T-helper 1 cell treated with Interleukin-12 subunit alpha and Interleukin-12 subunit beta and Interleukin-4 antibody, amounts not matched to agents 30 μg/mL and 1 μg/mL, for 36 hours (primary cell): ENCODE measurements around the gene CPE.

ENCODE experiments used
- H3K27ac Mint-ChIP-seq: one replicate; pipeline ENCODE4 v1.8.0; 2021; ENCODE audit warnings: mild to moderate bottlenecking, mixed read lengths
- H3K27me3 Mint-ChIP-seq: one replicate; pipeline ENCODE4 v1.8.0; 2021; ENCODE audit warnings: low read depth, mixed read lengths
- H3K36me3 Mint-ChIP-seq: one replicate; pipeline ENCODE4 v1.8.0; 2021; ENCODE audit warnings: low read depth, mixed read lengths
- H3K4me1 Mint-ChIP-seq: one replicate; pipeline ENCODE4 v1.8.0; 2021; ENCODE audit warnings: low read depth, mixed read lengths
- H3K4me3 Mint-ChIP-seq: one replicate; pipeline ENCODE4 v1.8.0; 2021; ENCODE audit warnings: mild to moderate bottlenecking, moderate library complexity, mixed read lengths
- H3K9me3 Mint-ChIP-seq: one replicate; pipeline ENCODE4 v1.8.0; 2021; ENCODE audit warnings: mixed read lengths

The CPE gene

DNA sequence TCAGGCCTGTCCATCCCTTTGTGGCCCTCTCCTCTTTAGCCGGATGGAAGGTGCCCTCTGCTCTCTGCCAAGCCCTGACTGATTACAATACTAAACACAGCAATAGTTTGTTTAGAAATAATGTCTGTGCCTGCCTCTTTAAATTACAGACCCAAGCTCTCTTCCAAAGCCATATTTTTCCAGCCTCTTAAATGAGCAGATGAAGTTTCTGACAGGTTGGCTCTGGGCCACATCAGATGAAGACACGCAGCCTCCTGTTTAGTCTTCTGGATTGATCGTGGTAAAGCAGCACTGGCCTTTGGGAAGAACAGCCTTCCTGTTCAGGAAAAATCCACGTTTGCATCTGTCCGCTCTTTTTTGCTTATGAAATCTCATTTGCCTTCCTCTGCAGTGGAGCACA, 133.6 kb downstream of the CPE start:
- no peaks in the 10 kb centered on the region for H3K9me3 Mint-ChIP-seq
- H3K27me3 Mint-ChIP-seq: no peaks in the 10 kb centered on the region
- H3K27ac Mint-ChIP-seq: no peak overlapping the region
- H3K4me3 Mint-ChIP-seq: no peak overlapping the region
- no peaks in the 10 kb centered on the region for H3K4me1 Mint-ChIP-seq
- H3K36me3 Mint-ChIP-seq: no peaks in the 10 kb centered on the region

DNA sequence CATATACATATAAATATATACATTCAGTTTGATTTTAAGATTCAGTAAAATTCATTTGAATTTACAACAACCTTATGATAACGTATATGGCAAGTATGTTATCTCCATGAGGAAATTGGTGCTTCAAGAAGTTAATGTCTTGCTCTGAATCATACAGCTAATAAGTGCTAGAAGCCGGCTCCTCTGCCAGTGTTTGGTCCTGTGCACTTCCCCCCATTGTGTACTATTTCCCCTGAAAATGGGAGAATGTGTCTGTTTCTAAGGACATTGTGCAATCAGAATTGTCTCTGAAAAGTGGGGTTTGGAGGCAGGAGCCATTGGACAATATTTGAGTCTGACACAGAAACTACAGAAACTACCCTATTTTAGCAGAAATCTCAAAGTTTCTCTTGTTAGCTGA, 135.9 kb downstream of the CPE start:
- Mint-ChIP-seq H3K4me3 (no peak overlapping the region), H3K4me1 (no peaks in the 10 kb centered on the region), H3K27ac (no peak overlapping the region), H3K36me3 (no peaks in the 10 kb centered on the region), H3K27me3 (no peaks in the 10 kb centered on the region), H3K9me3 (no peaks in the 10 kb centered on the region)

DNA sequence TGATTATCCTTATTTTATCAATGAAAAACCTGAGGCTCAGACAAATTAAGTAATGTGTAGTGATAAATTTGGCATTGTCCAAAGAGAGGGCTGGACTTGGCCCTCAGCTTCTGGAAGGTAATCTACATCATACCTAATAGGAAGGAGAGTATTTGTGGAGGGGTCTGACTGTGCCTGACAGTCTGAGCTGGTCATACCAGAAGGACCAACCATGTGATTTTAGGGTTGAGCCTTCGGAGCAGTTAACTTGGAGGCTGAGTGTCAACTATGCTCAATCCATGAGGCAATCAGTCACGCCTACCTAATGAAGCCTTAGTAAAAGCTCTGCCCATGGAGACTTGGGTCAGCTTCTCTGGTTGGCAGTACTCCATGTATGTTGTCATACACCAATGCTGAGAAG, 136.4 kb downstream of the CPE start:
- H3K4me3 Mint-ChIP-seq: no peak overlapping the region
- H3K9me3 Mint-ChIP-seq: no peaks in the 10 kb centered on the region
- no peaks in the 10 kb centered on the region for H3K27me3 Mint-ChIP-seq

DNA sequence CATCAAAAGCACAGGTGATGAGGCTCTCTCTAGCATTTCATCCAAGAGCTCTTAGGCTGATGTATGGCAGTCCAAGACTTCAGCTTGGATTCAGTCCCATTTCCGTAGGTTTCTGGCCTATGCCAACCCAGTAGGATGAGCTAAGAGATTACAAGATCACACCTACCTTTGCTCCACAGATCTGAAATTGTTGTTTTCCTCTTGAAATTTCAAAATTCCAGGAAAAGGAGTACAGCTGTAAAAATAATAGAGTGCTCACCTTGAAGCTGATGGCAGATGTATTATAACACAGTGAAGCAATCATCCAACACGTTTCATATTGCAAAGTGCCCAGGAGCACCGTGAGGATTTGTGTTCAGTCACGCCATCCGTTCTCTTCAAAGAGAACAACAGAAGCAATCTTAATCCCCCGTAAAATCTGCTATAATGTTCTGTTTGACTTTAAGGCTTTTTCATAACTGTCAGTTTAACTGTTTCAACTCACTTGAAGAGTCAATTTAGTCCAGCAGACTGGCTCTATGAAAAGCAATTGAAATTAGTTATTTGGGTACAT, 137.5 kb downstream of the CPE start:
- H3K4me1 Mint-ChIP-seq: no peaks in the 10 kb centered on the region
- no peak overlapping the region for H3K4me3 Mint-ChIP-seq
- H3K36me3 Mint-ChIP-seq: no peaks in the 10 kb centered on the region
- no peaks in the 10 kb centered on the region for H3K9me3 Mint-ChIP-seq
- H3K27me3 Mint-ChIP-seq: no peaks in the 10 kb centered on the region
- no peak overlapping the region for H3K27ac Mint-ChIP-seq

More for the DNA sequence above, 136.4 kb downstream of the CPE start:
- no peaks in the 10 kb centered on the region for H3K4me1 Mint-ChIP-seq
- no peaks in the 10 kb centered on the region for H3K36me3 Mint-ChIP-seq
- H3K27ac Mint-ChIP-seq: no peak overlapping the region

DNA sequence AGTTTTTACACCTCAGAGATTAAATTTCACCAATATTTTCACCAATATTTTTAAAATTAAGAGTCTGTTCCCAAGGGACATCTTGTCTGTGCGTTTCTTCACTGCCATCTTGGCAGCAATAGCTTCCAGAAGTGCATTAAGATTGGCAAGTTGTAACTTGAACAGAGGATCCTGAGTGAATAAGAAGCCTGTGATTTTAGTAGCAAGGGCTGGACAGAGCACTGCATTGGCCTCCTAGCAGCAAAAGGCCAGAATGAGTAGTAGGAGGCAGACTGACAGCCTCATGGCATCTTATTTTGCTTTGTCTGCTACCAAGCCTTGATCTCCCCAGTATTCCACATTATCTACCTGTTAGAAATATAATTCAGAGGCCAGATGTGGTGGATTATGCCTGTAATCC, 138.4 kb downstream of the CPE start:
- Mint-ChIP-seq H3K36me3 (no peaks in the 10 kb centered on the region), H3K27me3 (no peaks in the 10 kb centered on the region), H3K4me1 (no peaks in the 10 kb centered on the region), H3K9me3 (no peaks in the 10 kb centered on the region), H3K4me3 (no peak overlapping the region), H3K27ac (no peak overlapping the region)

DNA sequence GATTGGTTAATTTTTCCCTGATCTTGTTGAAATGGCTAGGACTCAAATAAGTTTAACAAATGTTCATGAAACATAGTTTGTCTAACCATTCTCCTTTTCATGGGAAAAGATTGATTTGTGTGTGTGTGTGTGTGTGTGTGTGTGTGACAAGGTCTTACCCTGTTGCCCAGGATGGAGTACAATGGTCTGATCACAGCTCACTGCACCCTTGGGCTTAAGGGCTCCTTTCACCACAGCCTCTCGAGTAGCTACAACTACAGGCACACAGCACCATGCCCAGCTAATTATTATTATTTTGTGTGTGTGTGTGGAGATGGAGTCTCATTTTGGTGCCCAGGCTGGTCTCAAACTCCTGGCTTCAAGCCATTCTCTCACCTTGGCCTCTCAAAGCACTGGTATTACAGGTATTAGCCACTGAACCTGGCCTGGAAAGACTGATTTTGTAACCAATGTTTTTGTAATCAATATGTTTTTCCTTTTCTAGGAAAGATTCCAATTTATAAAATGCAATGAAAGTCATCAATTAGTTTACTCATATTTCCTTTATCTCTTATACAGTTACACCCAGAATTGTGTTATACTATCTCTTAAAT, 139.3 kb downstream of the CPE start:
- no peak overlapping the region for H3K4me3 Mint-ChIP-seq
- no peaks in the 10 kb centered on the region for H3K36me3 Mint-ChIP-seq
- H3K27ac Mint-ChIP-seq: no peak overlapping the region
- no peaks in the 10 kb centered on the region for H3K4me1 Mint-ChIP-seq
- no peaks in the 10 kb centered on the region for H3K9me3 Mint-ChIP-seq
- H3K27me3 Mint-ChIP-seq: no peaks in the 10 kb centered on the region

DNA sequence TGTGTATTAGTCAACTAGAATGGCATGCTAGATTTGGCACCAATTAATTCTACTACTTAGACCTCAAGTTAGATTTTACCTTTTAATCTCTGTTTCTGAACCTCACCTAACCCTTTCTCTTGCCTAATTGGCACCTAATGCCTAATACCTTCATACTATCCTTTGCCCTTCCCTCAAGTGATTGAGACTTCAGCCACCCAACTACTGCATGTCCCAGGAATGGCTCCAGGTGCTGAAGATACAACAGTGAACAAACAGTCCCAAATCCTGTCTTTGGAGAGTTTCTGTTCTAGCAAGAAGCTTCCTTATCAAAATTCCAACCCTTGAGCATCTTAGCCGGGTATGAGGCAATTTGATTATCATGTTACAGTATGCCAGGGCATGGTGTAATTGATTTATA, 139.9 kb downstream of the CPE start:
- H3K9me3 Mint-ChIP-seq: no peaks in the 10 kb centered on the region
- no peak overlapping the region for H3K27ac Mint-ChIP-seq
- H3K4me1 Mint-ChIP-seq: no peaks in the 10 kb centered on the region
- no peaks in the 10 kb centered on the region for H3K27me3 Mint-ChIP-seq
- H3K4me3 Mint-ChIP-seq: no peak overlapping the region
- H3K36me3 Mint-ChIP-seq: no peaks in the 10 kb centered on the region

DNA sequence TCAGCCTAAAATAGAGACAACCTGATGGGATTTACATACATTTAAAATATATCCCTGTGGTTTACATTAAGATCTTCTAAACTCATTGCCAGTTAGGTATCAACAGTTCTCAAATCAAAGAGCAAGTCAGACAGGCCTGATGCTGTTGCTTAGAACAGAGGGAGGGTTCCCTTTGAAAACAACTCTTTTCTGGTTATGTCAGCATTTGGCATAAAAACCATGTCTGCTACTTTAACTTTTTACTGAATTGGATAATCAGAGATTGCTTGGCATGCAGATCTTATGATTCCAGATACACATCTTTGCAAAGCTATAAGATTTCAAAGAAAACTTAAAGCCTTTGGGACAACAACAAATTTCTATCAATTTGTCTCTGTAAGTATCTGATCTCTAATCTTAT, 140.8 kb downstream of the CPE start:
- H3K27me3 Mint-ChIP-seq: no peaks in the 10 kb centered on the region
- H3K9me3 Mint-ChIP-seq: no peaks in the 10 kb centered on the region
- no peaks in the 10 kb centered on the region for H3K36me3 Mint-ChIP-seq
- H3K4me1 Mint-ChIP-seq: no peaks in the 10 kb centered on the region
- no peak overlapping the region for H3K27ac Mint-ChIP-seq
- H3K4me3 Mint-ChIP-seq: no peak overlapping the region

DNA sequence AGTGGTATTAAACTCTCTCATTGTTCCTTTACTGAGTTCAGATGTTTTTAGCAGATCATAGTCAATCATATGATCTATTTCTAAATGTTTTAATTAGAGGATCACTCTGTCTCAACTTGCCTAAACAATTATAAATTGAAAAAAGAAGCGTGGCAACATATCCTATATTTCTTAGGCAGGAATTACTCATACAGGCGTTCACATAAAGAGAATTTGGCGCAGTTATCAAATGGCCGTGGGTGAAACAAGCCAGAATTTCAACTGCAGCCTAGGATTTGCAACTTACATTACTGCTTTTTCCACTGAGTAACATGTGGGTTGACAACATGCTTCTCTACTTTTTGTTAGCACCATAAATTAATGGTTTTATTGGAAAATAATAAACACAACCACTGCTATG, 141.3 kb downstream of the CPE start:
- H3K27me3 Mint-ChIP-seq: no peaks in the 10 kb centered on the region

DNA sequence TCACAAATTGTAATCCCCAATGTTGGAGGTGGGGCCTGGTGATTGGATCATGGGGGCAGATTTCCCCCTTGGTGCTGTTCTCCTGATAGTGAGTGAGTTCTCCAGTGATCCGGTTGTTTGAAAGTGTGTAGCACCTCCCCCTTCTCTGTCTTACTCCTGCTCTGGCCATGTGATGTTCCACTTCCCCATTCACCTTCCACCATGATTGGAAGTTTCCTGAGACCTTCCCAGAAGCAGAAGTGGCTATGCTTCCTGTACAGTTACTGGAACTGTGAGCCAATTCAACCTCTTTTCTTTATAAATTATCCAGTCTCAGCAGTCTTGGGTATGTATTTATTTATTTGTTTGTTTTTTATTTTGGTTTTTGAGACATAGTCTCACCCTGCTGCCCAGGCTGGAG, 143.2 kb downstream of the CPE start:
- Mint-ChIP-seq H3K9me3 (no peaks in the 10 kb centered on the region), H3K27me3 (peaks cover 7% of the 10 kb centered on the region), H3K27ac (no peak overlapping the region), H3K4me3 (no peak overlapping the region), H3K36me3 (no peaks in the 10 kb centered on the region), H3K4me1 (no peaks in the 10 kb centered on the region)

More for the DNA sequence above, 141.3 kb downstream of the CPE start:
- H3K9me3 Mint-ChIP-seq: no peaks in the 10 kb centered on the region
- H3K36me3 Mint-ChIP-seq: no peaks in the 10 kb centered on the region
- no peaks in the 10 kb centered on the region for H3K4me1 Mint-ChIP-seq
- H3K4me3 Mint-ChIP-seq: no peak overlapping the region
- no peak overlapping the region for H3K27ac Mint-ChIP-seq

DNA sequence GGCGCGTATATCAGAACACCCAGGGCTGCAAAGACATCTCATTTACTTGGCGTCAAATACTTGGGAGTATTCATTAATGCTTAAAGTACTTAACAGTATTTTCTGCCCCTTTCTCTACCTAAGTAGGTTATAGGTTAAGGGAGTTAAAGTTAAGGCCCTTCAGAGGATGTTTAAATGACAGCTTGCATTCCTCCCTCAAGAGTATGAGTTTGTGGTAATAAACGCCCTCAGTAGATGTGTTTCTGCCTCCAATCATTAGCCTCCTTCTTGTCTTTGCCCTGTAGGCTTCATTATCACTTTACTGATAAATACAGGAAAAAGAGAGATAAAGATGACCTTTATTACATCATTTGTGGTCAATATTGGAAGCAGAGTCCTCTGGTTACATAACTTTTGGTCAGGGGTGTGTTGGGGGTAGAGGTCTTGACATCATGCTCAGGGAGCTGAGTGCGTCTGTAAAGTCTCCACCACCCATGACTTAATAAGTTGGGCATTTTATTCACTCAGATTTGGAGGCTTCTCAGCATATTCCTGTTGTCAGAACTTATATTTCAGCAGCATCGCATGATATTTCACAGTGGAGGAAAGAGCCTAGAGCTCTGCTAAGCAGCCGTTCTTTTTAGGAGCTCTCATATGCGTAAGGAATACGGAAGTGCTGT, 145.9 kb downstream of the CPE start:
- Mint-ChIP-seq H3K4me3 (no peak overlapping the region), H3K4me1 (no peaks in the 10 kb centered on the region), H3K36me3 (no peaks in the 10 kb centered on the region)

DNA sequence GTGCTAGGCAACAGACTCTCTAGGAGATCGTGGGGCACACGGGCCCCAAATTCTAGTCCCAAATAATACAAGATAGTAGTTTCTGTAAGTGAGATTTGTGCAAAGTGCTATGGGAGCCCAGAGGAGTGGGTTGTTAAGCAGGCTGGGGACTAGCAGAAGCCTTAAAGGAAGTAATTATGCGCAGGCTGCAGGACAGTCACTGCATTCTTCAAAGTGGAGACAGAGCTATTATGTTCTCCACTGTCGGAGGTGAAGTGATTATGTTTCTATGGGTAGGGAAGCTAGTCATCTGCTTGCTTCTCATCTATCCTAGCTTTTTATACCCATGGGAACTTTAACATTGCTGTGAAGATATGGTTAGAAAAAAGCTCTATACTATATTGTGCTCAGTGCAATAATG, 154.2 kb downstream of the CPE start:
- Mint-ChIP-seq H3K36me3 (no peaks in the 10 kb centered on the region), H3K27me3 (no peaks in the 10 kb centered on the region), H3K4me1 (no peaks in the 10 kb centered on the region), H3K9me3 (no peaks in the 10 kb centered on the region), H3K4me3 (no peak overlapping the region), H3K27ac (no peak overlapping the region)

More for the DNA sequence above, 145.9 kb downstream of the CPE start:
- peaks cover 7% of the 10 kb centered on the region for H3K27me3 Mint-ChIP-seq
- no peaks in the 10 kb centered on the region for H3K9me3 Mint-ChIP-seq
- H3K27ac Mint-ChIP-seq: no peak overlapping the region

DNA sequence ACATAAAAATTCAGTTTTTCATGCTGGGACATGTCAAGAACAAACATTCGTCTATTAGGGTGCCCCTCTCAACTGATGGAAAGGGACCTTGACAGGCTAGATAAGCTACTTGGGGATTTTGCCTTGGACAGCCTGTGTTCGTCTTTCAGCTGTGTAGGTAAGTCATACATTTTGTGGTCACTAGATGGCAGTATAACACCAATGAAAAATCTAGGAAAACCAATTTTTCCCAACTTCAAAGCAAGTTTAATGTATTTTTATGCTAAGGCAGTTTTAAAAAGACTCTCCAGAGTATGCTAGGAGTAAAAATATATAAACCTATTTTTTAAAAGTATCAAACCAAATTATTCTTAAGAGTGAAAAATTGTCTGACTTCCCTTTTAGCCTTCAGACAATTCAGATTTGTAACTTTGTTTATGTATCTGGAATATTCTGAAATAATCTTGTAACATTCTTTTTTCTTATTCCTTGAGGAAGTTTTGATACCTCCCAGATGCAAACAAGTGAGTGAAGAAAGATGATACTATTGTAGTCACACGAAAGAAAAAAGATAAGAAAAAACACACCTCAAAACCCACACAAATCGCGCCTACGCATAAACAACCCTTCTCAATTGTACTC, 158.3 kb downstream of the CPE start:
- no peaks in the 10 kb centered on the region for H3K9me3 Mint-ChIP-seq
- H3K4me3 Mint-ChIP-seq: no peak overlapping the region
- H3K27me3 Mint-ChIP-seq: no peaks in the 10 kb centered on the region

DNA sequence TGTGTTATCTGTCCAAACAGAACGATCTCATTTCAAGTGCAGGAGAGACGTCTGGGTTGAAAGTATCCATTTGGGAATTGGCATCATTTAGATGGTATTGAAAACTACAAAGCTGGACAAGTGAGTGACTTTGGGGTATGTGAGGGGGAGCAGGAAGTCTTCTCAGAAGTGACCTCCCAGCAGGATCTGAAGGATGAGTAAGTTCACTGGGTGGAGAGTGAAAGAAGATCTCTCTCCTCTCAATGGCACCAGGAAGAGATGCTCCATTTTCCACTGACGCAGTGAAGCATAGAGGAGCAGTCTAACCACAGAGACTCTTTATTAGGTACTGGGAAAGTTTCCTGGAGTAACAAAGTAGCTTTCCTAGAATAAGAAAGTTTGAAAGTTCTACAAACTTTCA, 161.0 kb downstream of the CPE start:
- no peaks in the 10 kb centered on the region for H3K4me1 Mint-ChIP-seq
- H3K36me3 Mint-ChIP-seq: no peaks in the 10 kb centered on the region
- H3K9me3 Mint-ChIP-seq: no peaks in the 10 kb centered on the region
- no peaks in the 10 kb centered on the region for H3K27me3 Mint-ChIP-seq
- no peak overlapping the region for H3K27ac Mint-ChIP-seq
- H3K4me3 Mint-ChIP-seq: no peak overlapping the region

More for the DNA sequence above, 158.3 kb downstream of the CPE start:
- H3K27ac Mint-ChIP-seq: no peak overlapping the region
- no peaks in the 10 kb centered on the region for H3K36me3 Mint-ChIP-seq
- no peaks in the 10 kb centered on the region for H3K4me1 Mint-ChIP-seq

DNA sequence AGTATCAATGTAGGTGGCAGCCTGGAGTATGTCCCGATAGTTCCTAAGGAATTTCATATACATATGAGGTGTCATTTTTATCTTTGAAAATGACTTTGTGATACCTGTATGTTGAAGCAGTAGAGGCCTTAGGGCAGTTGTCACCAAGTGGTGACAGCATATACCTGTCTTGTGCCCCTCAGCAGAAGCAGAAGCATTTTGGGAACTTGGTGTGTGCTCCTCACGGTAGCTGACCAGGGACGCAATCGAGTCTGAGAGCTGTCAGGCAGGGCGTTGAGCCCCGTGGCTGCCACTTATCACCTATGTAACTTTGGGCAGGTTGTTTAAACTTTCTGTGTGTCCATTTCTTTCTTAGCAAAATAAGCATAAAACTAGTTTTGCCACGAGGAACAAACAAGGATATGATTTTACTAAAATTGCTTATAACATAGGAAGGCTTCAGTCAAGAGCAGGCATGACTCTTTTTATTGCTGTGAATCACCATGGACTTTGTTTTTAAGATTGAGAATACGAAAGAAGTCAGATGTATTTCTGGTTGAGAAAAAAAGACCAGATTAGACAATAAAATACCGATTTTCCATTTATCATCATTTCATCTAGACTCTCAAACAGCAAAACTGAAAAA, 161.5 kb downstream of the CPE start:
- Mint-ChIP-seq H3K4me1 (no peaks in the 10 kb centered on the region), H3K4me3 (no peak overlapping the region), H3K27me3 (no peaks in the 10 kb centered on the region), H3K36me3 (no peaks in the 10 kb centered on the region), H3K9me3 (no peaks in the 10 kb centered on the region), H3K27ac (no peak overlapping the region)
